Measurements from ENCODE around the gene FEM1C. TPM values are rescaled to one million over a fixed set of nuclear protein-coding genes. Genes with fewer than 3 reads are reported as not detected.

FEM1C gene
- total RNA-seq, 1 experiment from 2014 or later, result 27.5 TPM

DNA sequence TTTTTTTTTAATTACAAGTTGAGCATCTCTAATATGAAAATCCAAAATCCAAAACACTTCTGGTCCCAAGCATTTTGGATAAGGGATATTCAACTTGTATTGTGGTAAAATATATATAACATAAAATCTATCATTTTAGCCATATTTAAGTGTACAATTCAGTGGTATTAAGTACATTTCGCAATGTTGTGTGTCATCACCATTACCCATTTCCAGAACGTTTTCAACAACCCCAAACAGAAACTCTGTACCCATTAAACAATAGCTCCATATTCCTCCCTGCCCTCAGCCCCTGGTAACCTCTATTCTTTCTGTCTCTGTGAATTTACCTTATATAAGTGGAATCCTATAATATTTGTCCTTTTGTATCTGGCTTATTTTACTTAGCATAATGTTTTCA, 32.8 kb upstream of the FEM1C start:
- Histone ChIP-seq H4K20me1 (ENCODE audit: insufficient read depth) (no peaks in the 10 kb centered on the region), H3K4me3 (replicated peaks in 1 of 2; ENCODE audit: low read depth in 1 of 2, low read length in 2 of 2) (no peak overlapping the region), H3K9me2 (ENCODE audit: insufficient read depth) (no peaks in the 10 kb centered on the region), H3K4me1 (ENCODE audit: control insufficient read depth in 1 of 2, insufficient read depth in 2 of 2, low read length in 2 of 2) (peaks cover 0 to 35% of the 10 kb centered on the region in 2 experiments; a peak in 3 of 4 replicates), H3K79me2 (ENCODE audit: insufficient read depth, low read length) (no peaks in the 10 kb centered on the region), H3K27ac (ENCODE audit: low read depth, low read length) (no peak overlapping the region), H3K9ac (ENCODE audit: low read length) (no peak overlapping the region), H2AFZ (ENCODE audit: low read depth, low read length, poor library complexity, severe bottlenecking) (no peak overlapping the region), H3K9me3 (ENCODE audit: control insufficient read depth in 1 of 2, insufficient read depth in 1 of 2, low read depth in 1 of 2, low read length in 2 of 2) (no peaks in the 10 kb centered on the region), H3K27me3 (ENCODE audit: insufficient read depth, low read length) (no peaks in the 10 kb centered on the region), H3K36me3 (ENCODE audit: control insufficient read depth in 1 of 2, insufficient read depth in 2 of 2, low read length in 2 of 2) (no peaks in the 10 kb centered on the region), H3K4me2 (ENCODE audit: low read length) (no peak overlapping the region)
- DNase-seq (ENCODE audit: low read depth, low spot score), result no peak
- intact Hi-C loops (cut with micrococcal nuclease), result no loop called here
- ChIA-PET RAD21 (ENCODE audit: low non-redundant PET in 1 of 2, low total read pairs in 2 of 2, uncharacterized antibody in 2 of 2, unreplicated experiment in 2 of 2) (no interaction called here), POLR2A (no interaction called here), CTCF (interaction anchor here (0.6 kb wide), 1 partner anchor 221 kb away, joined by 4 read pairs; no protein-coding TSS in a partner anchor)
- TF ChIP-seq, protein P1, sequence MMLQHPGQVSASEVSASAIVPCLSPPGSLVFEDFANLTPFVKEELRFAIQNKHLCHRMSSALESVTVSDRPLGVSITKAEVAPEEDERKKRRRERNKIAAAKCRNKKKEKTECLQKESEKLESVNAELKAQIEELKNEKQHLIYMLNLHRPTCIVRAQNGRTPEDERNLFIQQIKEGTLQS (IDR thresholded peaks at IDR 0.05), result no peak
- TF ChIP-seq JUND (IDR thresholded peaks at IDR 0.05) (no peak), CEBPB (IDR thresholded peaks at IDR 0.05; ENCODE audit: low read depth) (no peak), TCF7L2 (IDR thresholded peaks at IDR 0.05; ENCODE audit: borderline replicate concordance, extremely low read depth, insufficient read depth, insufficient read length) (no peak), SRF (IDR thresholded peaks at IDR 0.05; ENCODE audit: low read depth) (no peak), POLR2A (IDR thresholded peaks at IDR 0.05; ENCODE audit: borderline replicate concordance, extremely low read depth, insufficient read depth, insufficient read length) (no peak), YY1 (IDR thresholded peaks at IDR 0.05; ENCODE audit: extremely low read depth, insufficient replicate concordance, low read depth, low read length) (no peak), SP1 (IDR thresholded peaks at IDR 0.05; ENCODE audit: low read depth) (no peak), CBX3 (IDR thresholded peaks at IDR 0.05; ENCODE audit: low read depth) (no peak), ZNF274 (IDR thresholded peaks at IDR 0.05; ENCODE audit: low read depth, low read length) (no peak), POLR2AphosphoS5 (IDR thresholded peaks at IDR 0.05; ENCODE audit: low read depth, low read length) (no peak), FOSL1 (IDR thresholded peaks at IDR 0.05; ENCODE audit: low read depth) (no peak), ZFX (IDR thresholded peaks at IDR 0.05) (no peak)
- TF ChIP-seq, protein P2, sequence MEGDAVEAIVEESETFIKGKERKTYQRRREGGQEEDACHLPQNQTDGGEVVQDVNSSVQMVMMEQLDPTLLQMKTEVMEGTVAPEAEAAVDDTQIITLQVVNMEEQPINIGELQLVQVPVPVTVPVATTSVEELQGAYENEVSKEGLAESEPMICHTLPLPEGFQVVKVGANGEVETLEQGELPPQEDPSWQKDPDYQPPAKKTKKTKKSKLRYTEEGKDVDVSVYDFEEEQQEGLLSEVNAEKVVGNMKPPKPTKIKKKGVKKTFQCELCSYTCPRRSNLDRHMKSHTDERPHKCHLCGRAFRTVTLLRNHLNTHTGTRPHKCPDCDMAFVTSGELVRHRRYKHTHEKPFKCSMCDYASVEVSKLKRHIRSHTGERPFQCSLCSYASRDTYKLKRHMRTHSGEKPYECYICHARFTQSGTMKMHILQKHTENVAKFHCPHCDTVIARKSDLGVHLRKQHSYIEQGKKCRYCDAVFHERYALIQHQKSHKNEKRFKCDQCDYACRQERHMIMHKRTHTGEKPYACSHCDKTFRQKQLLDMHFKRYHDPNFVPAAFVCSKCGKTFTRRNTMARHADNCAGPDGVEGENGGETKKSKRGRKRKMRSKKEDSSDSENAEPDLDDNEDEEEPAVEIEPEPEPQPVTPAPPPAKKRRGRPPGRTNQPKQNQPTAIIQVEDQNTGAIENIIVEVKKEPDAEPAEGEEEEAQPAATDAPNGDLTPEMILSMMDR (IDR thresholded peaks at IDR 0.05 in 2 of 3, conservative IDR thresholded peaks at IDR 0.05 in 1 of 3; ENCODE audit: borderline replicate concordance in 1 of 3, insufficient read depth in 1 of 3, low read depth in 2 of 3, low read length in 2 of 3), result no peak
- TF ChIP-seq, protein P3, sequence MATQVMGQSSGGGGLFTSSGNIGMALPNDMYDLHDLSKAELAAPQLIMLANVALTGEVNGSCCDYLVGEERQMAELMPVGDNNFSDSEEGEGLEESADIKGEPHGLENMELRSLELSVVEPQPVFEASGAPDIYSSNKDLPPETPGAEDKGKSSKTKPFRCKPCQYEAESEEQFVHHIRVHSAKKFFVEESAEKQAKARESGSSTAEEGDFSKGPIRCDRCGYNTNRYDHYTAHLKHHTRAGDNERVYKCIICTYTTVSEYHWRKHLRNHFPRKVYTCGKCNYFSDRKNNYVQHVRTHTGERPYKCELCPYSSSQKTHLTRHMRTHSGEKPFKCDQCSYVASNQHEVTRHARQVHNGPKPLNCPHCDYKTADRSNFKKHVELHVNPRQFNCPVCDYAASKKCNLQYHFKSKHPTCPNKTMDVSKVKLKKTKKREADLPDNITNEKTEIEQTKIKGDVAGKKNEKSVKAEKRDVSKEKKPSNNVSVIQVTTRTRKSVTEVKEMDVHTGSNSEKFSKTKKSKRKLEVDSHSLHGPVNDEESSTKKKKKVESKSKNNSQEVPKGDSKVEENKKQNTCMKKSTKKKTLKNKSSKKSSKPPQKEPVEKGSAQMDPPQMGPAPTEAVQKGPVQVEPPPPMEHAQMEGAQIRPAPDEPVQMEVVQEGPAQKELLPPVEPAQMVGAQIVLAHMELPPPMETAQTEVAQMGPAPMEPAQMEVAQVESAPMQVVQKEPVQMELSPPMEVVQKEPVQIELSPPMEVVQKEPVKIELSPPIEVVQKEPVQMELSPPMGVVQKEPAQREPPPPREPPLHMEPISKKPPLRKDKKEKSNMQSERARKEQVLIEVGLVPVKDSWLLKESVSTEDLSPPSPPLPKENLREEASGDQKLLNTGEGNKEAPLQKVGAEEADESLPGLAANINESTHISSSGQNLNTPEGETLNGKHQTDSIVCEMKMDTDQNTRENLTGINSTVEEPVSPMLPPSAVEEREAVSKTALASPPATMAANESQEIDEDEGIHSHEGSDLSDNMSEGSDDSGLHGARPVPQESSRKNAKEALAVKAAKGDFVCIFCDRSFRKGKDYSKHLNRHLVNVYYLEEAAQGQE (IDR thresholded peaks at IDR 0.05; ENCODE audit: low read depth), result no peak
- no peak for ATAC-seq
- BruUV-seq (replicated peaks), result no TSS peak

All from HCT116 (cell line).